Panc1 (cell line): ENCODE data around the gene ATP13A4. TPM values are rescaled to one million over a fixed set of nuclear protein-coding genes. Genes with fewer than 3 reads are reported as not detected.

Source experiments
- ATAC-seq: fragments of 200-7000 bp; cut with Tn5 transposase; 2 replicates; pipeline ENCODE4 v1.9.1; 2020; ENCODE audit warnings: mild to moderate bottlenecking, moderate library complexity
- BruUV-seq: library from RNA; stranded (reverse); fragments of 400-500 nt; replicated peaks from 2 replicates; lab custom pipeline; 2021; lab: Mats Ljungman, UMichigan
- CTCF ChIA-PET: fragments of 300-600 bp; sonication (Branson Sonifier 250); formaldehyde crosslinking; loops from one replicate; lab custom pipeline; 2022; ENCODE audit warnings: antibody characterized with exemption; lab: Charles Lee
- POLR2A ChIA-PET: fragments of 300-600 bp; sonication (Branson Sonifier 250); formaldehyde crosslinking; loops from one replicate; lab custom pipeline; 2022; ENCODE audit warnings: antibody characterized with exemption; lab: Charles Lee
- DNase-seq: peaks from one replicate; pipeline ENCODE4 v3.0.0-alpha.2; 2010; ENCODE audit warnings: low read depth, low spot score
- H3K27ac ChIP-seq: 2 replicates; pipeline ENCODE4 v1.5.1; 2011; ENCODE audit warnings: mild to moderate bottlenecking, low read length, inconsistent platforms
- H3K27me3 ChIP-seq: fragments of 200-500 bp; sonication (Bioruptor generic); 2 replicates; pipeline ENCODE4 v1.6.0; 2014; ENCODE audit warnings: low read length, inconsistent platforms; ENCODE audit not compliant: control insufficient read depth, insufficient read depth
- H3K36me3 ChIP-seq: fragments of 200-500 bp; sonication (Bioruptor generic); 2 replicates; pipeline ENCODE4 v1.5.1; 2014; ENCODE audit warnings: inconsistent platforms, mild to moderate bottlenecking, low read length, moderate library complexity; ENCODE audit not compliant: control insufficient read depth, insufficient read depth
- H3K4me1 ChIP-seq: 2 replicates; pipeline ENCODE4 v1.5.1; 2011; ENCODE audit warnings: inconsistent platforms, mild to moderate bottlenecking, low read length, moderate library complexity; ENCODE audit not compliant: control insufficient read depth, insufficient read depth
- H3K4me3 ChIP-seq, 2 experiments: 2 replicates each; pipeline ENCODE4 v1.5.1; 2011 to 2012; ENCODE audit warnings: low read depth in 2 of 2, low read length in 2 of 2, mild to moderate bottlenecking in 2 of 2, inconsistent platforms in 1 of 2, moderate library complexity in 1 of 2
- H3K9me3 ChIP-seq: fragments of 200-500 bp; sonication (Bioruptor generic); 2 replicates; pipeline ENCODE4 v1.5.1; 2014; ENCODE audit warnings: low read depth, mild to moderate bottlenecking, inconsistent platforms, low read length, moderate library complexity; ENCODE audit not compliant: control insufficient read depth, insufficient read depth
- POLR2AphosphoS5 ChIP-seq: IDR thresholded peaks from 2 replicates; pipeline ENCODE4 v1.6.1; 2012; ENCODE audit warnings: mild to moderate bottlenecking, low read depth, low read length, moderate library complexity
- SIN3A ChIP-seq: IDR thresholded peaks from 2 replicates; pipeline ENCODE4 v1.6.1; 2012; ENCODE audit warnings: low read depth, mild to moderate bottlenecking, low read length, moderate library complexity, borderline replicate concordance; ENCODE audit not compliant: insufficient read depth
- TCF7L2 ChIP-seq: IDR thresholded peaks from 2 replicates; pipeline ENCODE4 v1.6.1; 2011; ENCODE audit warnings: mild to moderate bottlenecking, low read depth, low read length, inconsistent platforms
- in situ Hi-C: cut with HindIII; loops from 2 replicates; pipeline ENCODE4 v1.10.0; 2016; ENCODE audit warnings: low sequenced_read_pairs, low pct_unique_long_range_greater_than_20kb
- intact Hi-C: fragments of 100-400 bp; cut with micrococcal nuclease; formaldehyde crosslinking; loops from one replicate; pipeline ENCODE4 v1.10.0; 2022; ENCODE audit not compliant: unreplicated experiment
- total RNA-seq: library from RNA; stranded (reverse); gene quantifications from one replicate; pipeline ENCODE4 v1.2.1, GENCODE V29; 2021; ENCODE audit not compliant: unreplicated experiment
- TF ChIP-seq, protein P1 (sequence below), 2 experiments: IDR thresholded peaks; 2 replicates each; pipeline ENCODE4 v1.6.1; 2011 to 2012; ENCODE audit warnings: low read depth in 2 of 2, control low read depth in 1 of 2, low read length in 1 of 2, mild to moderate bottlenecking in 1 of 2, moderate library complexity in 1 of 2; ENCODE audit not compliant: insufficient read depth in 1 of 2
- TF ChIP-seq, protein P2 (sequence below): fragments of 450-650 bp; IDR thresholded peaks from 2 replicates; pipeline ENCODE4 v1.5.1; 2017; ENCODE audit warnings: mild to moderate bottlenecking

The ATP13A4 gene
- total RNA-seq, 1 experiment from 2014 or later, result not detected

DNA sequence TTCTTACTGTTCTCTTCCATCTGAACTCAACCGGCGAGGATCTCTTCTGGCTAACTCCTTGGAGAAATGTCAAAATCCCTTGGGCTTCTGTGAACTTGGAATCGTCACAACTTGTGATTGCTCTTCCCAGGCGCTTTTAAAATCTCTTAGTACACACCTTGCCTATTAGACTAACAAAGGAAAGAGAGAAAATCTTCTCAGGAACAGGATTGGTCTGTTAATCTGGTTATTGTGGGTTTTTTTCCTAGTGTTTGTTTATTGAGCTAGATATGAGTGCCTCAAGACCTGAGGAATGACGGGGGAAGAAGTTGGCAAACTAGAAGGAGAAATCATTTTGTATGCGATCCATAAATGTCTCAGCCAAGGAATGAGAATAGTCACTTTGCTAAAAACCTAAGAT is 176.0 kb downstream of the ATP13A4 start, which contains the start of gene ATP13A5:
Gene ATP13A5, minus strand, starts transcription at position 48 of the 400 bp plus-strand sequence. Its CDS starts 28 bp downstream, at position 20.
- in situ Hi-C loops (no loop called here), intact Hi-C loops (no loop called here)
- Histone ChIP-seq H3K27ac (no peak within 1 kb of the TSS), H3K4me1 (no peaks in the 10 kb centered on the region), H3K27me3 (peaks cover 8% of the 10 kb centered on the region; the same call in 1 of the 2 replicates), H3K9me3 (no peaks in the 10 kb centered on the region), H3K36me3 (no peaks in the 10 kb centered on the region), H3K4me3 (no peak within 1 kb of the TSS)
- POLR2A ChIA-PET, result no interaction called here
- CTCF ChIA-PET, result no interaction called here
- DNase-seq (no peak), ATAC-seq (no peak)
- TF ChIP-seq TCF7L2, result no peak
- no TSS peak for BruUV-seq

DNA sequence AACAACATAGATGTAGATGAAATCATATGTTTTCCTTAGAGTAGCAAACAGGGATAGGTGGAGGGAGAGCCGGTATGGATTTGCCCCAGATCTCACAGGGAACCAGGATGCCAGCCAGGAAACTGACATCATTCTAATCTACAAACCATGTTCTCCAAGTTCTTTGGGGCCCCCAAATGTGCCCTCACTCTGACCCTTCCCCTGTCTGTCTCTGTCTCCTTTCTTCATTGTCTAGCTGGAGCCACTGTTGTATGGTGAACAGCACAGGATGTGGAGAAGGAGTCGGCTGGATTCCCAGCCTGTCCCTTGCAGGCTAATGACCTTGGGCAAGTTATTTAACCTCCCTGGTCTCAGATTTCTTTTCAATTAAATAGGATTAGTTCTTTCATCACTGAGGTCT is 177.1 kb downstream of the ATP13A4 start:
- Histone ChIP-seq H3K4me1 (no peaks in the 10 kb centered on the region), H3K36me3 (no peaks in the 10 kb centered on the region), H3K27me3 (peaks cover 8% of the 10 kb centered on the region; the same call in 1 of the 2 replicates), H3K27ac (no peak overlapping the region), H3K4me3 (no peak overlapping the region), H3K9me3 (no peaks in the 10 kb centered on the region)
- BruUV-seq, result no TSS peak
- ChIA-PET POLR2A (no interaction called here), CTCF (no interaction called here)
- no peak for DNase-seq
- intact Hi-C loops, result no loop called here
- in situ Hi-C loops, result no loop called here
- TF ChIP-seq, protein P1, sequence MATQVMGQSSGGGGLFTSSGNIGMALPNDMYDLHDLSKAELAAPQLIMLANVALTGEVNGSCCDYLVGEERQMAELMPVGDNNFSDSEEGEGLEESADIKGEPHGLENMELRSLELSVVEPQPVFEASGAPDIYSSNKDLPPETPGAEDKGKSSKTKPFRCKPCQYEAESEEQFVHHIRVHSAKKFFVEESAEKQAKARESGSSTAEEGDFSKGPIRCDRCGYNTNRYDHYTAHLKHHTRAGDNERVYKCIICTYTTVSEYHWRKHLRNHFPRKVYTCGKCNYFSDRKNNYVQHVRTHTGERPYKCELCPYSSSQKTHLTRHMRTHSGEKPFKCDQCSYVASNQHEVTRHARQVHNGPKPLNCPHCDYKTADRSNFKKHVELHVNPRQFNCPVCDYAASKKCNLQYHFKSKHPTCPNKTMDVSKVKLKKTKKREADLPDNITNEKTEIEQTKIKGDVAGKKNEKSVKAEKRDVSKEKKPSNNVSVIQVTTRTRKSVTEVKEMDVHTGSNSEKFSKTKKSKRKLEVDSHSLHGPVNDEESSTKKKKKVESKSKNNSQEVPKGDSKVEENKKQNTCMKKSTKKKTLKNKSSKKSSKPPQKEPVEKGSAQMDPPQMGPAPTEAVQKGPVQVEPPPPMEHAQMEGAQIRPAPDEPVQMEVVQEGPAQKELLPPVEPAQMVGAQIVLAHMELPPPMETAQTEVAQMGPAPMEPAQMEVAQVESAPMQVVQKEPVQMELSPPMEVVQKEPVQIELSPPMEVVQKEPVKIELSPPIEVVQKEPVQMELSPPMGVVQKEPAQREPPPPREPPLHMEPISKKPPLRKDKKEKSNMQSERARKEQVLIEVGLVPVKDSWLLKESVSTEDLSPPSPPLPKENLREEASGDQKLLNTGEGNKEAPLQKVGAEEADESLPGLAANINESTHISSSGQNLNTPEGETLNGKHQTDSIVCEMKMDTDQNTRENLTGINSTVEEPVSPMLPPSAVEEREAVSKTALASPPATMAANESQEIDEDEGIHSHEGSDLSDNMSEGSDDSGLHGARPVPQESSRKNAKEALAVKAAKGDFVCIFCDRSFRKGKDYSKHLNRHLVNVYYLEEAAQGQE (IDR thresholded peaks at IDR 0.05; ENCODE audit: insufficient read depth in 1 of 2, low read depth in 2 of 2, low read length in 1 of 2), result no peak
- TF ChIP-seq SIN3A, result no peak
- no peak for TF ChIP-seq POLR2AphosphoS5
- TF ChIP-seq TCF7L2, result no peak
- TF ChIP-seq, protein P2, sequence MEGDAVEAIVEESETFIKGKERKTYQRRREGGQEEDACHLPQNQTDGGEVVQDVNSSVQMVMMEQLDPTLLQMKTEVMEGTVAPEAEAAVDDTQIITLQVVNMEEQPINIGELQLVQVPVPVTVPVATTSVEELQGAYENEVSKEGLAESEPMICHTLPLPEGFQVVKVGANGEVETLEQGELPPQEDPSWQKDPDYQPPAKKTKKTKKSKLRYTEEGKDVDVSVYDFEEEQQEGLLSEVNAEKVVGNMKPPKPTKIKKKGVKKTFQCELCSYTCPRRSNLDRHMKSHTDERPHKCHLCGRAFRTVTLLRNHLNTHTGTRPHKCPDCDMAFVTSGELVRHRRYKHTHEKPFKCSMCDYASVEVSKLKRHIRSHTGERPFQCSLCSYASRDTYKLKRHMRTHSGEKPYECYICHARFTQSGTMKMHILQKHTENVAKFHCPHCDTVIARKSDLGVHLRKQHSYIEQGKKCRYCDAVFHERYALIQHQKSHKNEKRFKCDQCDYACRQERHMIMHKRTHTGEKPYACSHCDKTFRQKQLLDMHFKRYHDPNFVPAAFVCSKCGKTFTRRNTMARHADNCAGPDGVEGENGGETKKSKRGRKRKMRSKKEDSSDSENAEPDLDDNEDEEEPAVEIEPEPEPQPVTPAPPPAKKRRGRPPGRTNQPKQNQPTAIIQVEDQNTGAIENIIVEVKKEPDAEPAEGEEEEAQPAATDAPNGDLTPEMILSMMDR, result no peak
- ATAC-seq, result no peak

DNA sequence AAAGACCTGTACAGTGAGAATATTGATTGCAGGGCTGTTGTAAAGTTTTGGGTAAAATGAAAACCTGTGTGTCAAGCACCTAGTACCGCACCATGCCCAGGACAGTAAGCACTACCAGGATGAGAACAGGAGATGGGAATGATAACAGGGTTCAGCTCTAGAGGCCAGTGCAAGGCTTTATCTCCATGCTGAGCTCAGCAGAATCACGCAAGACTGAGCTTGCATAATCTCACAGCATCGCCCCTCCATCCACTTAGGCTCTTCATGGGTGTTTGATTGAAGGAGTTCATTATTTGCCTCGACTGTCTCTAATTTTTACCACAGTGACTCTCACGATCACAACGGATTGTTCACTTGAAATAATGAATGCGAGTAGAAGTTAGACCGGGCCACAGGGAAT is 179.1 kb downstream of the ATP13A4 start:
- POLR2A ChIA-PET, result interaction anchor here (0.6 kb wide), 1 partner anchor 35 kb away, joined by 5 read pairs; no protein-coding TSS in a partner anchor
- CTCF ChIA-PET, result no interaction called here
- Histone ChIP-seq H3K36me3 (no peaks in the 10 kb centered on the region), H3K27me3 (peaks cover 5% of the 10 kb centered on the region; the same call in 1 of the 2 replicates), H3K27ac (no peak overlapping the region), H3K4me3 (no peak overlapping the region), H3K4me1 (no peaks in the 10 kb centered on the region), H3K9me3 (no peaks in the 10 kb centered on the region)
- intact Hi-C loops, result no loop called here
- BruUV-seq, result no TSS peak
- TF ChIP-seq, protein P2, result no peak
- no peak for TF ChIP-seq SIN3A
- no peak for TF ChIP-seq TCF7L2
- TF ChIP-seq POLR2AphosphoS5, result no peak
- TF ChIP-seq, protein P1 (IDR thresholded peaks at IDR 0.05; ENCODE audit: insufficient read depth in 1 of 2, low read depth in 2 of 2, low read length in 1 of 2), result no peak
- ATAC-seq (no peak), DNase-seq (no peak)
- in situ Hi-C loops, result no loop called here
